DOHH2 (cell line): ENCODE measurements around the gene MUC21.

Experiments
- H3F3A ChIP-seq: fragments of 200-600 bp; sonication (generic), shearing (Covaris generic); 2 replicates; pipeline ENCODE4 v1.6.0; 2016; ENCODE audit warnings: antibody characterized with exemption, mild to moderate bottlenecking; ENCODE audit not compliant: control insufficient read depth, insufficient read depth
- H3K27ac ChIP-seq: fragments of 200-600 bp; sonication (generic); 2 replicates; pipeline ENCODE4 v1.5.1; 2014; ENCODE audit warnings: low read depth, mild to moderate bottlenecking, low read length, moderate library complexity
- H3K27me3 ChIP-seq: fragments of 200-600 bp; sonication (generic); 2 replicates; pipeline ENCODE4 v1.6.1; 2014; ENCODE audit warnings: mild to moderate bottlenecking, low read length, mixed read lengths; ENCODE audit not compliant: control insufficient read depth
- H3K36me3 ChIP-seq: fragments of 200-600 bp; sonication (generic); 2 replicates; pipeline ENCODE4 v1.6.1; 2014; ENCODE audit warnings: mild to moderate bottlenecking, low read length, moderate library complexity, mixed read lengths; ENCODE audit not compliant: control insufficient read depth
- H3K4me1 ChIP-seq: fragments of 200-600 bp; sonication (generic); 2 replicates; pipeline ENCODE4 v1.6.1; 2014; ENCODE audit warnings: mild to moderate bottlenecking, low read length, mixed read lengths; ENCODE audit not compliant: control insufficient read depth
- H3K4me2 ChIP-seq: fragments of 200-600 bp; sonication (generic); 2 replicates; pipeline ENCODE4 v1.6.0; 2014; ENCODE audit warnings: mild to moderate bottlenecking, low read length, moderate library complexity
- H3K4me3 ChIP-seq: fragments of 200-600 bp; sonication (generic); 2 replicates; pipeline ENCODE4 v1.5.1; 2014; ENCODE audit warnings: mild to moderate bottlenecking, low read length, mixed read lengths
- H3K79me2 ChIP-seq: fragments of 200-600 bp; sonication (generic); 2 replicates; pipeline ENCODE4 v1.6.1; 2014; ENCODE audit warnings: mild to moderate bottlenecking, low read length, mixed read lengths; ENCODE audit not compliant: control insufficient read depth
- H3K9me2 ChIP-seq: fragments of 200-600 bp; sonication (generic); replicated peaks from 2 replicates; pipeline ENCODE4 v1.6.1; 2014; ENCODE audit warnings: mild to moderate bottlenecking, low read length, mixed read lengths; ENCODE audit not compliant: control insufficient read depth
- H3K9me3 ChIP-seq: fragments of 200-600 bp; sonication (generic); 2 replicates; pipeline ENCODE4 v1.6.1; 2014; ENCODE audit warnings: antibody characterized with exemption, low read length, mixed read lengths; ENCODE audit not compliant: control insufficient read depth, insufficient read depth
- H4K20me1 ChIP-seq: fragments of 200-600 bp; sonication (generic); 2 replicates; pipeline ENCODE4 v1.6.0; 2014; ENCODE audit warnings: low read depth, mild to moderate bottlenecking, antibody characterized with exemption, low read length, moderate library complexity; ENCODE audit not compliant: control insufficient read depth, insufficient read depth
- CTCF ChIP-seq: fragments of 200-600 bp; sonication (generic); IDR thresholded peaks from one replicate; pipeline ENCODE4 v1.5.1; 2014; ENCODE audit warnings: antibody characterized with exemption, mild to moderate bottlenecking, low read depth, low read length; ENCODE audit not compliant: poor library complexity, severe bottlenecking
- EZH2phosphoT487 ChIP-seq: fragments of 200-600 bp; sonication (generic); IDR thresholded peaks from 2 replicates; pipeline ENCODE4 v1.6.1; 2017; ENCODE audit warnings: borderline replicate concordance, mild to moderate bottlenecking, antibody characterized with exemption, low read length, moderate library complexity, mixed read lengths

The MUC21 gene

DNA sequence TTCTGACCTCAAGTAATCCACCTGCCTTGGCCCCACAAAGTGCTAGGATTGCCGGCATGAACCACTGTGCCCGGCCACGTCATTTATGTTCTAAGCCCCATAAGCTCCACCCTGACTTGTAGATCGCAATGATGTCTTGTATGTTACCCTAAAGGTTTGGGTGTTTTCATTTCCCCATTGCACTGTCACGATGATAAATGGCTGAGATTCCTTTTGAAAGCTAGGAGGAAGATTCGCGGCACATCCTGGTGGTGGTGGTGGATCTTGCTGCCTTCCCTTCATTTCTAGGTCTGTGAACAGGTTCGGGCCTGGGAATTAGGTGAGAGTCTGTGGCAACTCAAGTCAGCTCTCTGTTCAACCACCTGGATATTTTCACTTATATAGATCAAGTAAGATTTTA lies 55.0 kb downstream of the MUC21 start:
- no peaks in the 10 kb centered on the region for H3K36me3 ChIP-seq
- TF ChIP-seq CTCF, result no peak
- TF ChIP-seq EZH2phosphoT487, result no peak
- no peaks in the 10 kb centered on the region for H4K20me1 ChIP-seq
- no peaks in the 10 kb centered on the region for H3F3A ChIP-seq
- no peaks in the 10 kb centered on the region for H3K9me2 ChIP-seq
- no peaks in the 10 kb centered on the region for H3K9me3 ChIP-seq
- no peak overlapping the region for H3K4me2 ChIP-seq
- no peak overlapping the region for H3K27ac ChIP-seq
- no peak overlapping the region for H3K4me3 ChIP-seq
- H3K4me1 ChIP-seq, result peaks cover 6% of the 10 kb centered on the region
- no peaks in the 10 kb centered on the region for H3K79me2 ChIP-seq
- H3K27me3 ChIP-seq, result peaks cover 41% of the 10 kb centered on the region
